ENCODE results near the gene HSF2.

HSF2 gene

GRCh38 chr6:122399055-122399347 lies 451 bp upstream of the HSF2 start:
- no peak for DNase-seq (ENCODE audit: low read depth)

GRCh38 chr6:122400121-122400450 lies 634 bp downstream of the HSF2 start:
- no peak for DNase-seq (ENCODE audit: low read depth)

GRCh38 chr6:122400462-122401089 lies 1.1 kb downstream of the HSF2 start:
- DNase-seq (ENCODE audit: low read depth) = no peak

GRCh38 chr6:122401104-122401503 lies 1.7 kb downstream of the HSF2 start:
- no peak for DNase-seq (ENCODE audit: low read depth)

DNA sequence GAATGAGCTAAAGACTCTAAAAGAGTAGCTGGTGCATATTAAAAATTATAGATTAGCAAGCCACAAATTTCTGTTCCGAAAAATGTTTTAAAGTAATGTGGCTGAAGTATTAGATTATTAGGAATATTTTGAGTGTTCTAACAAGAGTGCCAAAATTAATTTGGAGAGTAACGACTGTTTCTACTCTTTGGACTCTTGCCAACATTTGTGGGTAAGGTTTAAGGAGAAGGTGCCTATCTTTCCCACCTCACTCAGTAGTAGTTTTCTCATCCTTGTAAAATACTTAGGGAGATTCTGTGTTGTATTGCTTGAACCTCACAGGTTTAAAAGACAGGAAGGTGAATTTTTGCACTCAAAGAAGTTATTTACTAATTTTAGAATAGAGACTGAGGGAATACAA lies 5.0 kb downstream of the HSF2 start:
- no peak for DNase-seq (ENCODE audit: low read depth)

DNA sequence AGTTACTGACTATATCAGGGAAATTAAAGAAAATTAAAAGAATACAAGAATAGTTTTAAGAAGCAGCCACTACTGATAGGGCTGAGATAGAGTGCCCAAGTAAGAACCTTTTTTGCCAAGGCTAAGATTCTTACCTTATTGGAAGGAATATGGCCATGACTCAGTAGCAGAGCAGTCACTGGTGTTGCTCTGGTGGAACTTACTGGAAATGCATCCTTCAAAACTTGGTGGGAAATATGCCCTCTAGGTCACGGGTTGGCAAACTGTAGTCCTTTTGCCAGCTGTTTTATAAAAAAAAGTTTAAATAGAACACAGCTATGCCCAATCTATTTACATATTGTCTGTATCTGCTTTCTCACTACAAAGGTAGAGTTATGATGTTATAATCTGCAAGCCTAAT lies 6.0 kb downstream of the HSF2 start:
- no peak for DNase-seq (ENCODE audit: low read depth)

GRCh38 chr6:122406187-122406586 lies 6.7 kb downstream of the HSF2 start:
- DNase-seq (ENCODE audit: low read depth) = no peak

- DNase-seq (ENCODE audit: low read depth) = no peak
Observed at GRCh38 chr6:122407712-122408111, 8.3 kb downstream of the HSF2 start.

GRCh38 chr6:122408240-122408639 lies 8.8 kb downstream of the HSF2 start:
- DNase-seq (ENCODE audit: low read depth) = no peak

- no peak for DNase-seq (ENCODE audit: low read depth)
Observed at GRCh38 chr6:122408702-122409458, 9.4 kb downstream of the HSF2 start.

- DNase-seq (ENCODE audit: low read depth) = no peak
Observed at GRCh38 chr6:122412001-122412400, 12.5 kb downstream of the HSF2 start.

DNA sequence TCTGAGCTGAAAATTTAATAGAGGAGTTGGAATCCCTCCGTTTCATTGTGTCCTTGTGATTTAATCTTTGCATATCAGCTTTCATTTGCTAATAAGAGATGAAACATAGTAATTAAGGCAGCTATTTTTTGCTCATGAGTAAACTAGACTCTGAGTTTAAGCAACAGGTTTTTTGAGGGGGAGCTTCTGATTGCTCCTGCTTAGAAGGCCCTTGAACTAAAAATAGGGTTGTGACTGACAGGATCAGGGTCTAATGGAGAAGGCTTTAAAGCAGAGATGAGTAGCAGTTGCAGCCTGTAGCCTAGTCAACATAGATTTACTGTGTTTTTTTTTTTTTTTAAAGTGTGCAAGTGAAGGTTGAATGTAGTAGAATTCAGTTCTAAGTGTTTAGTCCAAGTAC lies 17.4 kb downstream of the HSF2 start:
- DNase-seq (ENCODE audit: low read depth) = no peak

DNA sequence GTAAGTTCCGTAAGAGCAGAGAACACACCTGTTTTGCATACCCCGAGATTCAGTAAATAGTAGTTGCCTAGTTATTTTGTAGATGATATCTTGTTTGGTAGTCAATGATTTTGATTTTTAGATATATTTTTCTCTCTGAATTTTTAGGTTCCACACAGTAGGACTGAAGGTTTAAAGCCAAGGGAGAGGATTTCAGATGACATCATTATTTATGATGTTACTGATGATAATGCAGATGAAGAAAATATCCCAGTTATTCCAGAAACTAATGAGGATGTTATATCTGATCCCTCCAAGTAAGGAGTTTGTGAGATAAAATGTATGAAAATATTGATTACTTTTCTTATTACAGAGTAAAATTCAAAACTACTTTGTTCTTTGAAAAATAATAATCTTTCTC lies 22.6 kb downstream of the HSF2 start:
- DNase-seq (ENCODE audit: low read depth) = no peak

DNA sequence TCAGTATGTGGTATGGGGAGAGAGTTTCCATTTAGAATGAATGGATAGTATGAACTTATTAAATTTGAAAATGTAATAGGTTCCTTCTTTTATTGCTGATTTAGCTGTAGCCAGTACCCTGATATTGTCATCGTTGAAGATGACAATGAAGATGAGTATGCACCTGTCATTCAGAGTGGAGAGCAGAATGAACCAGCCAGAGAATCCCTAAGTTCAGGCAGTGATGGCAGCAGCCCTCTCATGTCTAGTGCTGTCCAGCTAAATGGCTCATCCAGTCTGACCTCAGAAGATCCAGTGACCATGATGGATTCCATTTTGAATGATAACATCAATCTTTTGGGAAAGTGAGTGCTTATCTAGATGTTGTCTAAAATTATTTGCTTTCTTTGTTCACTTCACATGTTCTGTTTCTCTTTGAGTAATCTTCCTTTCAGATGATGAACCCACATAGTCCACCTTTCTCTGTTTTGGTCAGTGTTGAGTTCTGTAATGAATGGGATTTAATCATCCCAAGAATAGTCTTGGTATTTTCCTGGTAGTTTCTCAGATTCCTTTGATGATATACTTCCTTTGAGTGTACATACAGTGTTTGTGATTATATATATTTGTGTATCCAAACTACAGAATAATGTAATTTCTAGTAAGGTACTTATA lies 23.3 kb downstream of the HSF2 start:
- DNase-seq (ENCODE audit: low read depth) = no peak

DNA sequence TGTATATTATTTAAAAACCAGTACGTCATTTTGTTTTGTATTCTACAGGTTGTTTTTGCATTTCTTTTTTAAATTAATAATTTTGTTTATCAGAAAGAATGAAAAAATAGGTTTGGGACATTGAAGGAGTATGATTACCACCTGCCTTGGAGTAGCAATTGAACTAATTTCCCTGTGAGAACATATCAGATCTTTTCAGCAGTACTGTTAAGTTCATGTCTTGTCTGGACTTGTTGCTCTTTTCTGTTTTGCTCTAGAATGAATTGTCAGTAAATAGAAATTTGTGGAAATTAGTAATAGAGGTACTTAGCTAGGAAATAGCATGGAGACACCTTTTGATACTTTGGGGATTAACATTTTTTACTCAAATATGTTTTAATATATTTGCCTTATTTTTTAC lies 24.3 kb downstream of the HSF2 start:
- DNase-seq (ENCODE audit: low read depth) = no peak

DNA sequence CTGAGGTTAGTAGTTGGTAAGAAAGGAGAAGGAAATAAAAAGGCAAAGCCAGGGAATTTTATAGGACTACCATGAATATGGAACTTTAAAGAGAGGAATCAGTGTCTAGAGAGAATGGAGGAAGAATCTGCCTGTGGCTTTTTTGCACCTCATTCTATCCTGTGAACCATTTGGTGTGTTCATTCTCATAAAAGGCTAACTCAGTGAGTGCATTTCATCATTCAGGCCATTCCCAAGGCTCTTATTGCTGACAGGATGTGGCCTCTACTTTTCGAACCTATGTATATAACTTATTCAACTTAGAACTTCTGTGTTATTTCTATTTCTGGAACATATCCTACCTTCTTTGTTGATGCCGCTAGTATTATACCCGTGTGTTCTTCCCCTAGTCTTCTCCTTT lies 27.1 kb downstream of the HSF2 start:
- DNase-seq (ENCODE audit: low read depth) = no peak

- DNase-seq (ENCODE audit: low read depth) = no peak
Observed at GRCh38 chr6:122428781-122429180, 29.3 kb downstream of the HSF2 start.

DNA sequence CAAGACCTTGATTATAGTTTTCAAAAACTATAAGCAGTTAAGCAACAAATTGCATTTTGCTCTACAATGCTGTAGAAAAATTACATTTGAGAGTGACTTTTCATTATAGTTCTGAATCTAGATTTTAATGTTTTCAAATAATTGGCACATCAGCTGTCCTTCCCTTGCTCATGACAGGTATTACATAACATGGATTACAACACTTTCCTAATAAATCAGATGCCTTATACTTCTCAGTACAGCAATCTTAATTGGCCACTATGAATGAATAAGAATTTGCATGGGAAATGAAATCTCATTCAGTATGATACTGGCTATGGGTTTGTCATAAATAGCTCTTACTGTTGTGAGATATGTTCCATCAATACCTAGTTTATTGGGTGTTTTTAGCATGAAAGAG lies 29.9 kb downstream of the HSF2 start:
- DNase-seq (ENCODE audit: low read depth) = no peak

- no peak for DNase-seq (ENCODE audit: low read depth)
Observed at GRCh38 chr6:122431780-122432179, 32.3 kb downstream of the HSF2 start.

DNA sequence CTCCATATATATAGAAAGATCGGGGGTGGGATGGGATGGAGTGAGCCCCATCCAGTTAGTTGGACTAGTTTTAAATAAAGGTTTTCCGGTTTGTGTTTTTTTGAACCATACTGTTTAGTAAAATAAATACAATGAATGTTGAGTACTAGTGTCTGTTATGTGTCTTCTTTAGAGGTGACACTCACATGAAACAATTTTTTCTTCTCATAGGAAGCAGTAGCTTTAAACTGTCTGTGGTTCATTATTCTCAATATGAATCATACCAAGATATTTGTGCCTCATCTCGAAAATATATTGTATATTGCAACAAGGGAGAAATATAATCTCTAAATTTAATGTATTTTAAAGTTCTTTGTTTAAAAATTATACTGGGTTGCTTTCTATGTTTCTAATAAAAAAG lies 33.4 kb downstream of the HSF2 start:
- DNase-seq (ENCODE audit: low read depth) = no peak

DNA sequence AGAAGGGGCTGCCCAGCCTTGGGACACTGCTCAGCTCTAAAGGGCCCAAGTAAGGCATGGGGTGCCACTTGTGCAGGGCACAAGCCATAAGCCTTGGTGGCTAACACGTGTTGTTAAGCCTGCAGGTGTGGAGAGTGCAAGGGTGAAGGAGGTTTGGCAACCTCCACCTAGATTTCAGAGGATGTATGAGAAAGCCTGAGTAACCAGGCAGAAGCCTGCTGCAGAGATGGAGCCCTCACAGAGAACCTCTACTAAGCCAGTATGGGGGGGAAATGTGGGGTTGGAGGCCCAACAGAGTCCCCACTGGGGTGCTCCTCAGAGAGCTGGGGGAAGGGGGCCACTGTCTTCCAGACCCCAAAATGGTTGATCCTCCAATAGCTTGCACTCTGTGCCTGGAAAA lies 39.5 kb downstream of the HSF2 start:
- DNase-seq (ENCODE audit: low read depth) = no peak

DNA sequence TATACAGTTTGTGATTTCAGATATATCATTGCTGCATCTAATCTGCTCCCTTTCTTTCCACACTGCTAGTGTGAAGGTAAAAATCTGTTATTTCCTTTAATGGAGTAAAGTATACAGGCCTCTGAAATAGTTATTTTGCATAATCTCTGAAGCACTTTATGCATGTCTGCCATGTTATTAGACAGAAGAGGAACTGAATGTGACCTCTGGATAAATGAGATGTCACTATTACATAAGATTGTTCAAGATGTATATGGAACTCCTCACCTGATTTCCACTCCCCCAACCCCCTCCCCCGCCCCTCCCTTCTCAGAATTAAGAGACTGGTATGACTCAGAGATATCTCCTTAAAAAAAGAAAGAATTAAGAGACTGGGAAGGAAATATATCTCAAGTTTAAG lies 45.8 kb downstream of the HSF2 start:
- no peak for DNase-seq (ENCODE audit: low read depth)

DNA sequence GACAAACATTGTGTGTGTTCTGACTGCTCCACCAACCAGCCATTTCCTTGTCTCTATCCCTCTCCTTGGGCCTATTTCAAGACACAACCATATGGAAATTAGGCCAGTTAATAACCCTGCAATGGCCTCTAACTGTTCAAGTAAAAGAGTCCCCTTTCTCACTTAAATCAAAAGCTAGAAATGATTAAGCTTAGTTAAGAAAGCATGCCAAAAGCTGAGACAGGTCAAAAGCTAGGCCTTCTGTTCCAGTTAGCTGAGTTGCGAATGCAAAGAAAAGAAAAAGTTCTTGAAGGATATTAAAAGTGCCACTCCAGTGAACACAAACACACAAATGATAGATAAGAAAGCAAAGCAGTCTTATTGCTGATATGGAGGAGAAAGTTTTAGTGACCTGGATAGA lies 49.6 kb downstream of the HSF2 start:
- no peak for DNase-seq (ENCODE audit: low read depth)

GRCh38 chr6:122452509-122452908 lies 53.1 kb downstream of the HSF2 start:
- DNase-seq (ENCODE audit: low read depth) = no peak
